GM20431 (cell line): ENCODE measurements around the gene EBLN2.

Experiments
- in situ Hi-C: fragments of 300-500 bp; cut with MseI, MboI; formaldehyde crosslinking; loops from one replicate; pipeline ENCODE4 v1.15.0; 2020; ENCODE audit warnings: low sequenced_read_pairs; ENCODE audit not compliant: unreplicated experiment

Gene EBLN2

DNA sequence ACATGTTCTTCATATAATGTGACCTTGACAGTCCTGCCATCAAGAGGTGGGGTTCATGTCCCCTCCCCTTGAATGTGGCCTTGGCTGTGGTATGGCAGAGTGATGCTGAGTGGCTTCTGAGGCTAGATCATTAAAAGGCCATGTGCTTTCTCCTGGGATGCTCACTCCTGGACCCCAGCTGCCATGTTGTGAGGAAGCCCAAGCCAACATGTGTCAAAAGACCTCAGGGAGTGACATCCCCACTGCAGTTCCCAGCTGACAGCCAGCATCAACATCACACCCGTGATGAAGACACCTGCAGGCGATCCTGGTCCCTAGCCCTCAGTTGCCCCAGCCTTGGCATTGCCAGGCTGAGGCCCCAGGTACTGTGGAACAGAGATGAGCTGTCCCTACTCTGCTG, 36.6 kb downstream of the EBLN2 start:
- in situ Hi-C loops = loop anchor here (25.0 kb wide), 1 partner anchor 1386 kb away; no protein-coding TSS in a partner anchor

- in situ Hi-C loops = loop anchor here (25.0 kb wide), 1 partner anchor 1387 kb away; no protein-coding TSS in a partner anchor
These were observed 37.4 kb downstream of the EBLN2 start for GRCh38 chr3:73098873-73099272.

DNA sequence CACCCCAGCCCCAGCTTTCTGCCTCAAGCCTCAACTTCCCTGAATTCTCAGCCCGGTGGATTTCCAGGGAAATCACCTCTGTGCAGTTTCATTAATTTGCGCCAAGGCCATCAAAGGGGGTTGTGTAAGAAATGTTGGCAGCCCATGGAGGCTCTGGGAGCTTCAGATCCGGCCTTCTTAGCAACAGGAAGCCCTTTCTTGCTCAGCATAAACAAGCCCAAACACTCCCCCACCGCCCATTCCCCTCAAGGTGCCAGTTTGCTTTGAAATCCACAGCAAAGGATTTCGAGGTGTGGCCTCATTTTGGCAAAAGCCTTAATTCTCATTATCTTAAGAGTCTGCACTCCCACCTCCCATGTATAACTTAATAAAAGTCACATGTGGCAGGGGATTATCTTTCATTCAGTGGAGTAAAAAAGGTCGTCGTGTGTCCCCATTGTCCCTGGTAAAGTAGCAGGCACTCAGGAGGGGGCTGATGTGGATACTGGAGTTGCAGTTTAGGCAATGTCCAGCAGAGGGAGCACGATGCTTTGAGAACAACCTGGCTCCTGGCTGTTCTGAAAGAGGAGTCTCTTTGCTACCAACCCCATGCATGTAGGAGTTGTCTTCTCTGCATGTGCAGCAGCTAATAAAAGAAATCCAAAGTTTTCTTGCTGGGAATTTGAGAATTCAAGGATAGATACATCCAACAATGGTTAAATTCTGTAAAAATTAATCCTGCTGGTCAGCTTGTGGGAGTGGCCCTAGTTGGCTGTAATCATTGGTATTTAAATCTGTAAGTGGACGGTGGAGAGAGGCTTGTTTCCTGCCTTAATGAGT, 39.5 kb downstream of the EBLN2 start:
- in situ Hi-C loops = loop anchor here (10.0 kb wide), 1 partner anchor 394 kb away; no protein-coding TSS in a partner anchor

- in situ Hi-C loops = loop anchor here (10.0 kb wide), 1 partner anchor 393 kb away; no protein-coding TSS in a partner anchor
These were observed 40.4 kb downstream of the EBLN2 start for GRCh38 chr3:73101881-73102280.

DNA sequence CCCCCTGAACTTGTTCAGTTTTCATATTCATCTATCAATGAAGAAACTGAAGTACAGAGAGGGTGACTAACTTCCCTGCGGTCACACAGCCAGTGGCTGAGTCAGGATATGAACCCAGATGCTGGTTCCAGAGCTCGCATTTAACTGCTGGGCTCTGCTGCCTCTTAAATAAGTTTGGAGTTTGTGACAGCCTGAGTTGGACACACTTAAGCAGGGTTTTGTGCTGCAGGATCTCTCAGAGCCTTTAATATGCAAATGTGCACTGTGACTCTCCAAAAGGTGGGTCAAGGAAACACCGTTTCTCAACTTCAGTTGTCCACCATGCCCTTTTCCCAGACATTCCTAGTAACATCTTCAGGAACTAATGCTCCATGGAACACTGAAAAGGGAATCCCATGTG, 45.8 kb downstream of the EBLN2 start:
- in situ Hi-C loops = loop anchor here (10.0 kb wide), 1 partner anchor 388 kb away; no protein-coding TSS in a partner anchor

DNA sequence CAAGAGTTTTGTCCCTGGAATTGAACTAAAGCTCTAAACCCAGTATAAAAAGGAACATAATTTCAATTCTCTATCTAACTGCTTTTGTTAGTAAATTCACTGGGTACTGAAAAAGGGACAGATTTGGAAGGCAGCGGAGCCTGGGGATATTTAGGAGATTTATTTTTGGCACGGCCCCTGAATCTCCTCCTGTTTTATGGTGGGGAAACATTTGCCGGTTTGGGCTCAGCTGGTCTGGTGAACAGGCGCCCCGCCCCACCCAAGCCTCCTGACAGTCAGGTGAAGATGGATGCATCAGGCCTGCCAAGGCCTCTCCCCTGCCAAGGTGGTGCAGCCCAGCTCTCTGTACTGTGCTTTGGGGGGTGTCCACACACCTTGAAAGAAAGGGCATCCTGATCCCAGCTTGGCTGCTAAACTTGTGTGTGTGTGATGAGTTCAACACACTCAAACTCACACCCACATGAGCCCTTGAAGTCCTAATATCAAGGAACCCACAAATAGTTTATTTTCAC, 46.3 kb downstream of the EBLN2 start:
- in situ Hi-C loops = loop anchor here (10.0 kb wide), 1 partner anchor 387 kb away; no protein-coding TSS in a partner anchor

DNA sequence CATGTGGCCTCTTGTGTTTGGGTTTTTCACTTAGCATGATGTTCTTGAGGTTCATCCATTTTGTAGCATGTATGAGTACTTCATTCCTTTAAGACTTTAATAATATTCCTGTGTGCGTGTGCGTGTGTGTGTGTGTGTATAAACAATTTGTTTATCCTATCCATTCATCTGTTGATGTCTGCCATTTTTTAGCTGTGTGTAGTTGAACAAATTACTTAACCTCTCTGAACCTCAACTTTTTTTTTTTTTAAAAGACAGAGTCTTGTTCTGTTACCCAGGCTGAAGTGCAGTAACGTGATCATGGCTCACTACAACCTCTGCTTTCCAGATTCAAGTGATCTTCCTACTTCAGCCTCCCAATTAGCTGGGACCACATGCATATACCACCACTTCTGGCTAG, 47.3 kb downstream of the EBLN2 start:
- in situ Hi-C loops = loop anchor here (10.0 kb wide), 1 partner anchor 386 kb away; no protein-coding TSS in a partner anchor

DNA sequence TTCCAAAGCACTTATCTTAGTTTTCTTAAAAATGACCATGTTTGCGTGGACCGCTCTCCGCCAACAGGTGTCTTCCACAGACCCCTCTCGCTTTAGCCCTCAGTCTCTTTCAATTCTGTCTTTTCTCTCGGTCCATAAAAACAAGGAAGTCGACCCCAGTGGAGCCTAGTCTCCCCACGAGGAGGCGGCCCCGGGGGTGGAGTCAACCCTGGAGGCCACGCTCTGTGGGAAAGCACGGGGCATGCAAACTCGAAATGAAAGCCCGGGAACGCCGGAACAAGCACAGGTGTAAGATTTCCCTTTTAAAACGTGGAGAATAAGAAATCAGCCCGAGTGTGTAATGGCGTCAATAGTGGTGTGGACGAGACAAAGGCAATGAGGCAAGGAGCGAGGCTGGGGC, 49.1 kb downstream of the EBLN2 start:
- in situ Hi-C loops = no loop called here
